A673 (cell line): ENCODE results near the gene PCNX1.

Experiments used
- CTCF ChIP-seq: fragments of 300-800, 200-600 bp; sonication (generic); conservative IDR thresholded peaks from 2 replicates; pipeline ENCODE4 v1.5.1; 2017; ENCODE audit warnings: low read depth, mild to moderate bottlenecking, antibody characterized with exemption, low read length, moderate library complexity, mixed read lengths
- EZH2 ChIP-seq: fragments of 200-600 bp; sonication (generic); IDR thresholded peaks from 2 replicates; pipeline ENCODE4 v1.6.1; 2017; ENCODE audit warnings: borderline replicate concordance, low read depth, mild to moderate bottlenecking, mixed read lengths, antibody characterized with exemption, low read length; ENCODE audit not compliant: poor library complexity, severe bottlenecking

- TF ChIP-seq CTCF (no peak), EZH2 (no peak)
Observed at GRCh38 chr14:71143381-71144290, 236.4 kb downstream of the PCNX1 start.
